Fibroblast of mammary gland (primary cell): ENCODE data around the gene TOM1L2.

Experiments
- DNase-seq: peaks from one replicate; pipeline ENCODE4 v3.0.0-alpha.2; 2010; ENCODE audit warnings: low read depth
- H3K4me3 ChIP-seq: 2 replicates; pipeline ENCODE4 v1.5.1; 2011; ENCODE audit warnings: low read depth, mild to moderate bottlenecking, low read length, moderate library complexity; ENCODE audit not compliant: control insufficient read depth
- TF ChIP-seq, protein P1 (sequence below): conservative IDR thresholded peaks from 2 replicates; pipeline ENCODE4 v1.5.1; 2011; ENCODE audit warnings: low read depth, low read length, inconsistent platforms; ENCODE audit not compliant: control insufficient read depth, insufficient read depth

Gene TOM1L2

DNA sequence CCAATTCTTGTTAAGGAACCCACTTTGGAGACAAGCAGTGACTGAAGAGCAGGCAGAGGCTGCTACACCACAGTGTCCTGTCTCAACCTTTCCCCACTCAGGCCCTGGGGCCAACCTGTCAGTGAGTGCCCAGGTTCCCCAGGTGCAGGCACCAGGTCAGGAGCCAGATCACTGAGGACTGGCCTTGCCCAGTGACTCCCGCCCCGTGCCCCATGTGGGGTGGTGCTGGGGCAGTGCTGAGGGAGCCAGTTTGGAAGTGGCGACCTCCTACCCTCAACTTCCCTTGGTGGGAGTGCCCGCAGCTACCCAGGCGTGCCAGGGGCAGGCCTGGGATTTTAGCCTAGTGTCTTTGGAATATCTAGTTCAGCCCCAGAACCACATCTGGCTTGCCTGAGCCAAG lies 164.8 kb downstream of the TOM1L2 start:
- DNase-seq: no peak
- TF ChIP-seq, protein P1, sequence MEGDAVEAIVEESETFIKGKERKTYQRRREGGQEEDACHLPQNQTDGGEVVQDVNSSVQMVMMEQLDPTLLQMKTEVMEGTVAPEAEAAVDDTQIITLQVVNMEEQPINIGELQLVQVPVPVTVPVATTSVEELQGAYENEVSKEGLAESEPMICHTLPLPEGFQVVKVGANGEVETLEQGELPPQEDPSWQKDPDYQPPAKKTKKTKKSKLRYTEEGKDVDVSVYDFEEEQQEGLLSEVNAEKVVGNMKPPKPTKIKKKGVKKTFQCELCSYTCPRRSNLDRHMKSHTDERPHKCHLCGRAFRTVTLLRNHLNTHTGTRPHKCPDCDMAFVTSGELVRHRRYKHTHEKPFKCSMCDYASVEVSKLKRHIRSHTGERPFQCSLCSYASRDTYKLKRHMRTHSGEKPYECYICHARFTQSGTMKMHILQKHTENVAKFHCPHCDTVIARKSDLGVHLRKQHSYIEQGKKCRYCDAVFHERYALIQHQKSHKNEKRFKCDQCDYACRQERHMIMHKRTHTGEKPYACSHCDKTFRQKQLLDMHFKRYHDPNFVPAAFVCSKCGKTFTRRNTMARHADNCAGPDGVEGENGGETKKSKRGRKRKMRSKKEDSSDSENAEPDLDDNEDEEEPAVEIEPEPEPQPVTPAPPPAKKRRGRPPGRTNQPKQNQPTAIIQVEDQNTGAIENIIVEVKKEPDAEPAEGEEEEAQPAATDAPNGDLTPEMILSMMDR: no peak

DNA sequence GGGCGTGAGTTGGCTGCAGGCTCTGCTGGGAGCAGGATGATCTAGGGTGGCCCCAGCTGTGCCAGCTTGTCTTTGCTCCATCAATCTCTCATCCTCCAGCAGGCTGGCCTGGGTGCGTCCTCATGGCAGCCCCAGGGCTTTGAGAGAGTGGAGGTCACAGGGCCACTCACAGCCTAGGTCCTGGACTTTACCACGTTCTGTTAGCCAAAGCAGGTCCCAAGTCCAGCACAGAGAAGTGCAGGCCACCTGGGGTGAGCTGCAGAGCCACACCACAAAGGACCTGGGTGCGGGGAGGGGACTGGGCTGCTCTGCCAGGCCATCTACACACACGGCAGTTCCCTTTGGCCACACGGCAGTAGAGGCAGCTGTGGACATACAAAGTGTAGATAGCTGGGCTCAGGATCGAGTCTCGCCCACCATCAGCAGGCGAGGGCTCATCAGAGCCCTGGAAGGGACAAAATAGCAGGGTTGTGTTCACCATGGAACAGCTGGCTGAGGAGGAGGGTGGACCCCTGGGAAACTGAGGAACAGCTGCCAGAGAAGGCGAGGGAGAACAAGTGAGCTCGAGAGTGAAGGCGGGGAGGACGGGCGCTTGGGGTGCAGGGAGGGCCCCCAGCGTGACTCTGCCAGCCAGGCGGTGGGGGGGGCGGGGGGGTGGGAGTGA lies 165.5 kb downstream of the TOM1L2 start:
- no peak overlapping the region for H3K4me3 ChIP-seq
- TF ChIP-seq, protein P1: no peak
- no peak for DNase-seq

More for the DNA sequence above, 164.8 kb downstream of the TOM1L2 start:
- H3K4me3 ChIP-seq: no peak overlapping the region

DNA sequence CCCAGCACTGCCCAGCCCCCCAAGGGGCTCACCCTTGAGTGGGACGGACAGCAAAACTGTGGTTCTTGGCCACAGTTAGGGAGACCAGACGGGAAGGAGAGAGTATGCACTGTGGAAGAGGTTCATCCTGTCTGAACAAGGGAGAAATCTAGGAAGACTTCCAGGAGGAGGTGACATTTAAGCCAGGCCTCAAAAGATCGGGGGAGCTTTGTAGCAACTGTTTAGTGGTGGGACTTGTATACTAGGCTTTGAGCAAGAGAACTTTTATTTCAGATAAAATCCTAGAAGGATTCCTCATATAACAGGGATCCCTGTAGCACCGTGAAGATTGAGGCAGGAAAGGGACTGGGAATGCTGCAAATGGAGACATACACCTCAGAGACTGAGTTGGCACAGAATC lies 166.2 kb downstream of the TOM1L2 start:
- TF ChIP-seq, protein P1: no peak
- DNase-seq: no peak
- no peak overlapping the region for H3K4me3 ChIP-seq

DNA sequence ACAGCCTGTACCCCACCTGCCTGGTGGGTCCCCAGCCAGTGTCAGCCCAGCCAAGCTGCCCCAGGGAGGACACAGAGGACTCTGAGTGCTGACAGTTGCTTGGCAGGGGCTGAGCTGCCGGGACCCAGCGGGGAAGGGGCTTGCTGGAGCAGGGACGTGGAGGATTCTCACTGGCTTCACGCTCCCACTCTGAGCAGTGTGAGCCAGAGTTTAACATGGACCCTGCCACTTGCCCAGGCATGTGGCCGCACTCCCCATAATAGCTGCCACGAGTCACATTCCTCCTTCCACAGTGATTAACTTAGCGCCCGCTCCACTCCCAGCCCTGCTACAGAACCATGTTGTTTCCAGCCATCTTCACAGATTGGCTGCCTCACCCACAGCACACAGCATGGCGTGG lies 166.6 kb downstream of the TOM1L2 start:
- no peak for DNase-seq
- TF ChIP-seq, protein P1: no peak
- no peak overlapping the region for H3K4me3 ChIP-seq

DNA sequence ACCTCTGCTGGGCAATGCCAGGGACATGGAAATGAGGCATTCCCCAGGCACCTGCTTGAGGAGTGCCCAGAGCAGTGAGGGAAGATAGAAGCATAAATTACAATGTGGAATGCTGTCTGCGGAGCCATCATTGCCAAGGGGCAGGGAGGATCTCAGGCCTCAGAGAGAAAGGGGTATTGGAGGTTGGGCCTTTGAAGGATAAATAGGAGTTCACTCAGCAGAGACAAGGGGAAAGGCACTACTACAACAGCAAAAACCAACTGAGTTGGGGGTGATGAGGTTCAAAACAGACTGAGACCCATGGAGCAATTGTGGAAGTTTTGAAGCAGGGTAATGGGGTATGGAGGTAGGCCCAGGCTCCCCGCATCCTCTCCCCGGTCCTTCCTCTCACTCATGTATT lies 168.2 kb downstream of the TOM1L2 start:
- DNase-seq: no peak
- TF ChIP-seq, protein P1: no peak
- H3K4me3 ChIP-seq: no peak overlapping the region

DNA sequence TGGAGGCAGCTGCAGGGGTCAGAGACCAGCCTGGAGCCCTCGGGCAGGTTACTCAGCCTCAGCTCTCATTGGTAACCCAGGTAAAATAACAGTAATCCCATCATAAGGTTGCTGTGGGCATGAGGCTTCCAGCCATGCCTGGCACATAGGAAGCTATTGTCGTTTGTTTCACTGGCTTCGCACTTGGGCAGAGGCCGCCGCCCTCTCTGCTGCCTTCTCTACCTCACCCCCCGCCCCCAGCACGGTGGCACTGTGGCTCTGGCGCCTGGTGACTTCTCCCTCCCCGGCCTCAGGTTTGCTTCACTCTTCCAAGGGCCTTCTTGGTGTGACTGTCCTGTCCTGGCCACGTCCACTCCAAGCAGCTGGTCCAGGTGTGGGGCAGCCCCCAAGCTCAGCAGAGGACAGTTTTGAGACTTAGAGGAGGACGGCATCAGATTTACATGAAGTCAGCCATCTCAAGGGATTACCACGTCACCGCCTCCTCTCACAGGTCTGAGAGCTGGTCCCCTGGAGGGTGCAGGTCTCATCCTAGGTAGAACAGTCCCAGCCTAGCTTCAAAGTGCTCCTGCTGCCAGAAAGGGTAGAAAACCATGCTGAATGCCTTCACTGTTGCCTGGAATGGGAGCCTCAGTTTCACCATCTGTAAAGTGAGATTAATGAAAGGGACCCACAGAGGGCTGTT lies 170.3 kb downstream of the TOM1L2 start:
- TF ChIP-seq, protein P1: no peak
- DNase-seq: no peak
- H3K4me3 ChIP-seq: no peak overlapping the region
